Muscle of arm (tissue), 12 donors: ENCODE data around the gene CRTC2. TPM values are rescaled to one million over a fixed set of nuclear protein-coding genes. Genes with fewer than 3 reads are reported as not detected.

Experiments
- polyA plus RNA-seq, 12 donors: library from polyadenylated mRNA; unstranded; fragments of 120-200 nt; gene quantifications; one replicate each; pipeline ENCODE4 v1.2.1, GENCODE V29; 2013; ENCODE audit not compliant: insufficient read length in 12 of 12

Gene CRTC2
- polyA plus RNA-seq, 12 donors, result 18.3 to 48.2 (median 24.3) TPM; not detected in 1

Other genes with a start within 250 kb of the CRTC2 start
- gene INTS3, start 230.6 kb downstream of the CRTC2 start, polyA plus RNA-seq, result 100 to 1,000 TPM in 1 of 12 donors, 10 to 100 TPM in 11; 34.5 to 239 (median 37.6) TPM
- gene SLC27A3, start 183.2 kb downstream of the CRTC2 start, polyA plus RNA-seq, result 10 to 100 TPM in 11 of 12 donors, not detected in 1; 17.8 to 56.9 (median 19.3) TPM
- 10 to 100 TPM in 11 of 12 donors, not detected in 1; 14.4 to 39.5 (median 18.5) TPM for gene GATAD2B, start 35.6 kb downstream of the CRTC2 start, polyA plus RNA-seq
- gene DENND4B, start 11.9 kb downstream of the CRTC2 start, polyA plus RNA-seq, result 10 to 100 TPM in 11 of 12 donors, not detected in 1; 20.5 to 39.0 (median 28.3) TPM
- 10 to 100 TPM in 11 of 12 donors, not detected in 1; 33.5 to 57.6 (median 41.6) TPM for gene SLC39A1, start 4.9 kb upstream of the CRTC2 start, polyA plus RNA-seq
- 10 to 100 TPM in 9 of 12 donors, 1 to 10 TPM in 1, not detected in 2; 9.7 to 17.4 (median 12.0) TPM for gene CREB3L4, start 9.3 kb upstream of the CRTC2 start, polyA plus RNA-seq
- 10 to 100 TPM in 11 of 12 donors, not detected in 1; 58.3 to 90.5 (median 74.0) TPM for gene JTB, start 19.1 kb upstream of the CRTC2 start, polyA plus RNA-seq
- 100 to 1,000 TPM in 2 of 12 donors, 10 to 100 TPM in 9, not detected in 1; 68.1 to 152 (median 80.1) TPM for gene RAB13, start 27.7 kb upstream of the CRTC2 start, polyA plus RNA-seq
- 1,000 to 10,000 TPM; 2,545 to 3,821 (median 3,262) TPM for gene RPS27, start 32.1 kb upstream of the CRTC2 start, polyA plus RNA-seq
- gene NUP210L, start 196.5 kb upstream of the CRTC2 start, polyA plus RNA-seq, result under 1 TPM in 3 of 12 donors, not detected in 9; 0.08 to 0.12 (median 0.11) TPM
- gene TPM3, start 233.5 kb upstream of the CRTC2 start, polyA plus RNA-seq, result 1,000 to 10,000 TPM in 2 of 12 donors, 100 to 1,000 TPM in 10; 450 to 3,111 (median 675) TPM
- gene CFAP141, start 247.7 kb upstream of the CRTC2 start, polyA plus RNA-seq, result not detected